ENCODE data around the gene NMT1.

DNA sequence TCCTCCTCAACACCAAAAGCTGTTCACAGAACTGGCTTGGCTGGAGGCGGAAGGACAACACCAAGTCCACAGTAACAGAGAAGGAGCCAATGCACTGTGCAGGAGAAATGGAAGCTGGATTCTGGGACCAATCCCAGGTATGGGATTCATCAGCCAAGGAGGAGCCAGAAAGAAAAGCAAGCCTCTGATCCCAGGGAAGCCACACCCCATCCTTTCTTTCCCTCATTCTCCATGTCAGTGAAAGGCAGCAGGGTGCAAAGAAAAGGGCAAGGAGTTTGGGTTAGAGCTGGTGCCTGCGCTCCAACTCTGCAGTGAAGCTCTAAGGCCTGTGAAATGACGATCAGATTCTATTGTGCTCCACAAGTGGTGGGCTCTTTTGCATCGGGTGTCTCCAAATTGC is 20.7 kb upstream of the NMT1 start:
- TF ChIP-seq POLR2A (IDR thresholded peaks at IDR 0.05): no peak
- TF ChIP-seq, protein P1, sequence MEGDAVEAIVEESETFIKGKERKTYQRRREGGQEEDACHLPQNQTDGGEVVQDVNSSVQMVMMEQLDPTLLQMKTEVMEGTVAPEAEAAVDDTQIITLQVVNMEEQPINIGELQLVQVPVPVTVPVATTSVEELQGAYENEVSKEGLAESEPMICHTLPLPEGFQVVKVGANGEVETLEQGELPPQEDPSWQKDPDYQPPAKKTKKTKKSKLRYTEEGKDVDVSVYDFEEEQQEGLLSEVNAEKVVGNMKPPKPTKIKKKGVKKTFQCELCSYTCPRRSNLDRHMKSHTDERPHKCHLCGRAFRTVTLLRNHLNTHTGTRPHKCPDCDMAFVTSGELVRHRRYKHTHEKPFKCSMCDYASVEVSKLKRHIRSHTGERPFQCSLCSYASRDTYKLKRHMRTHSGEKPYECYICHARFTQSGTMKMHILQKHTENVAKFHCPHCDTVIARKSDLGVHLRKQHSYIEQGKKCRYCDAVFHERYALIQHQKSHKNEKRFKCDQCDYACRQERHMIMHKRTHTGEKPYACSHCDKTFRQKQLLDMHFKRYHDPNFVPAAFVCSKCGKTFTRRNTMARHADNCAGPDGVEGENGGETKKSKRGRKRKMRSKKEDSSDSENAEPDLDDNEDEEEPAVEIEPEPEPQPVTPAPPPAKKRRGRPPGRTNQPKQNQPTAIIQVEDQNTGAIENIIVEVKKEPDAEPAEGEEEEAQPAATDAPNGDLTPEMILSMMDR (IDR thresholded peaks at IDR 0.05): no peak

Data from right lobe of liver (tissue), 4 donors.